ENCODE measurements around the gene CADPS.

Gene CADPS

DNA sequence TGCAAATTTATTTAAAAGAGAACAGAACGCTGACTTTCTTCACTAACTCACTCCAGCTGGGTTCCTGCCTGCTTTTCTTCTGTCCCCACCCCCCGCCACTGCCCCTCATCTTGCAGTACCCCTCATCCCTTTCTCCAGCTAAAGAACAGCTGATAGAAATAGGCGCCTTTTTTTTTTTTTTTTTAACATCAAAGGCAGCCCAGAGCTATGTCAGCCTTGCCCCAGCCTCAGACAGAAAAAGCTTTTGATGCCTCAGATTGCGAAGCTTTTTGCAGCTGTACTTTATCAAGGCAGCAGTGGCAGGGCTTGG, 1.8 kb downstream of the CADPS start:
- no peak for DNase-seq

DNA sequence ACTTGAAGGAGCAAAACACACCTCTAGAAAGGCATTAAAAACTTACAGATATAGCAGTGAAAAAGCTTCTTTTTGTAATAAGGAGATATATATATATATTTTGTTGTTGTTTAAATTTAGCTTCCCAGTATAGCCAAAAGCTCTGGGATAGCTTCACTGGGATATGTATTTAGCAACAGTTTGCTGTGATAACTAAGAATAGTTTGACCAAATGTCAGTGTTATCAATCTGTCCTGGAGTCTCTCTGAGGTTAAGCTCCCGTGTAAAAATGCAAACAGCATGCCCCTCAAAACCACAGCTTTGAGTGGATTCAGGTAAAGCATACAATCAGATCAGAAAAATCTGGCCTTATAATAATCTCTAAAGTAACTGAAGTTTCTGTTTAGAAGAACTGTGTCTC, 2.9 kb downstream of the CADPS start:
- DNase-seq, result no peak

DNA sequence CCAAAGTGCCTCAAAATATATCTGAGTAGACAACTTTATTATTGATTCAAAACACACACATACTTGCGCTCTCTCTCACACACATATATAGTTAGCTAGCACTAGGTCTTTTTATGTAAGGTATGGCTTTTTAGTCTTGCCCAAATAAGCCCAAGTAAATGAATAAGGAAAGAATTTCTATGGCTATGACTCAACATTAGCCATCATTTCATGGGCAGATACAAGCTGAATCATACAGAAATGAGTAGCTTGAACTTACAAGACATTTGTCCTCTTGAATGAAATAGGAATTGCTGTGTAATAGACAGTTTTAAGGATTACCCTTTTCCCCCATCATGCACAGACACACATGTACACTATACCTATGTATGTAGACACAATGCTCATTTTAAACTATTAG, 4.9 kb downstream of the CADPS start:
- DNase-seq, result no peak

DNA sequence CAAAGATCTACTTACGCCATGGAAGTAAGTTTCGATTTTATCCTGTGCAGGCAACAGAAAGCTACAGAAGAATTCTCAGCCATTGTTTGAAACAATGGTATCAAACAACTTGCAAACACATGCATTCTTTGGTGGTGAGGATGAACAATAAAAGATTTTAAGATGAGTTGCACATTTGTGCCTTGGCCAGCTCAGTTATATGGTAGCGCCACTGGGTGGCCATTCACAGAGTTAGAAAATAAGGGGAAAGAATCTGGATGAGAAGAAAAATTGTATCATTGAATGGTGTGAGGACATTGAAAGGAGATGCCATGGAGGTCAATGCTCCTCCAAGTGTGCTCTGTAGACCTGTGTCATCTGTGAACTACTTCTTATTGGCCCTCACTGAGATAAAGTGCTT, 11.6 kb downstream of the CADPS start:
- no peak for DNase-seq

DNA sequence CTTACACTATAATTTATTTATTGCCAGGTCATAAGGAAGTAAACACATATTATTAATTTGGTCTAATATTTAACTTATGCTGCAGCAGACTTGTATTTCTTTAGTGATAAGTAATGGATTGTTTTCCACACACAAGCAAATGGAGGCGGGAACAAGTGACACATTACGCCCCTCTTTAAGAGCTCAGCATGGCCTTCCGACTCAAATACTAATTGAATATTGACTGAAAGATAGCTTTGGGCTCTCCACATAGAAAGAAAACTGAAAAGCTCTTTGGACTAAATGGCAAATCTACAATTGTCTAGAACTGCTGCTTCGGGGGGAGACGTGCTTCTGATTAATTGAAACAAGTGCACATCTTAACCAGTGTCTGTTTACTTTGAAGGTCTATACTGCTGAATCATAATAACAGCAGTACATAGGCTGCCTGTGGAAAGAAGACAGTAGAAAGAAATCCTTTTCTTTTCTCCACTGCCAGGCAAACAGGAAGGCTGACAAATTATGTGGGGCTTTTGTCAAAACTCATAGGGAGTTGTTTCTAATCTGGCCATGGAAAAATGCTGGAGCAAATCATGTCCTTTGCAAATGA, 15.9 kb downstream of the CADPS start:
- no peak for DNase-seq

DNA sequence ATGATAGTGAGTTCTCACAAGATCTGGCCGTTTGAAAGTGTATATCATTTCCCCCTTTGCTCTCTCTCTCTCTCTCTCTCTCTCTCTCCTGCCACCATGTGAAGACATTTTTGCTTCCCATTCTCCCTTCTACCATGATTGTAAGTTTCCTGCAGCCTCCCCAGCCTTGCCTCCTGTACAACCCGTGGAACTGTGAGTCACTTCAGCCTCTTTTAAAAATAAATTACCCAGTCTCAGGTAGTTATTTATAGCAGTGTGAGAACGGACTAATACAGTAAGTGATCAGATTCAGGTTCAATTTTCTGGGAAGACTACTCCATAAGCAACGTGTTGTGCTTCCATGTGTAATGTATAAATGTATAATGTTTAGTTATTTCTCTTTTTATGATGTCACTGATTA, 29.2 kb downstream of the CADPS start:
- no peak for DNase-seq

DNA sequence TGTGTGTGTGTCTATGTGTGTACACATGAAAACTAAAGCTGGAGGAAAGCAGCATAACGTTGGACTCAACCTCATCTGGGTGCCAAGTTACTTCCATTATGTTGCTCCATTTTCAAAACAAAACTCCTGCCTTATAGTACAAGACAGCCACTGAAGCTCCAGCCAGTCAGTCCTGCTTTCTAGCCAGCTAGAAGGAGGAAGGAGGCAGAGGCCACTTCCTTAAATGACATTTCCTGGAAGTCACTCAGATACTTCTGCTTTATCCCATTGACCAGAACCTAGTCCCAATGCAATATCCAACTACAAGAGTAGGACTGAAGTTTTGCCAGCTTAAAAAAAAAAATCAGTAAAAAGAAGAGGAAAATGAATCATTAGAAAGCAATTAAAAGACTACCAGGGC, 31.7 kb downstream of the CADPS start:
- DNase-seq, result no peak

DNA sequence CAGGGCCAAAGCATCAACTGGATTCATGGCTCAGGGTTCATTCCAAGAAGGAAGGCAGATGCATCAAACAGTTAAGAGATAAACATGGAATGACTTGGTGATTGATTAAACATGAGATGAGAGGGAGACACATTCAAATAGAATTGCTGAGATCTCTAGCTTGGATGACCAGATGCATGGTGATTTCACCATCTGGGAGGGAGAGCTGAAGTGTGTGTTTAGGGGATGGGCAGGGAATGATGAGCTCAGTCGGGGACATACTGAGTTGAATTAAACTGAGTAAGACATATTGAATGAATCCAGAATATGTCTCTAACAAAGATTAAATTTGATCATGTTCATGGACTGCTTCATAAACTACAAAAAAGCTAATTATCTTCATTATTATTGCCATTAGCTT, 35.5 kb downstream of the CADPS start:
- DNase-seq, result no peak

DNA sequence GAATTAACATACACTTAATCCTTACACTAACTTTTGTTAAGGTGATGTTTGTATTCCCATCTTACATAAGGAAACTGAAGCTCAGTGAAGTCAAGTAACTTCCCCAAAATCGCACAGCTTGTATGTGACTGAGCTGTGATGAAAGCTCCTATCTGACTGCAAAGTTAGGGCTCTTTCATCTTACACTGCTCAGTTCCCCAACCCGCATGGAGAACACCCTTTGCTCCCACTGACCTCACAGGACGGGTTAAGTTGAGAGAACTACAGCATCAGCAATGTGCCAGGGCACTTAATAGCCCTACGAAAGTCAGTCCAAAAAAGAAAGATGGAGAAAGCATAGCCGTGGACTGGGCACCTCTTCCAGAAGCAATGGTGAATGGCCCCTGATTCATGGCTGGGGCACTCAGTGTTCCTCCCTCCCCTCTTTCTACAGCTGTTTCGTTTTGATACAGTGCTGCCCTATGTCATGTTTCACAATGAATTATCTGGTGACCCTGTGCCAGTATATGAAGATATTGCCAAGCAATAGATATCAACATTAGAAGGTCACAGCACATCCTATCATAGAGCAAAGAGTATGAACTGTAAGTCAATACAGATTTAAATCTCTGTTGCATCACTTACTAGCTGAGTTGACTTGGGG, 38.0 kb downstream of the CADPS start:
- no peak for DNase-seq

DNA sequence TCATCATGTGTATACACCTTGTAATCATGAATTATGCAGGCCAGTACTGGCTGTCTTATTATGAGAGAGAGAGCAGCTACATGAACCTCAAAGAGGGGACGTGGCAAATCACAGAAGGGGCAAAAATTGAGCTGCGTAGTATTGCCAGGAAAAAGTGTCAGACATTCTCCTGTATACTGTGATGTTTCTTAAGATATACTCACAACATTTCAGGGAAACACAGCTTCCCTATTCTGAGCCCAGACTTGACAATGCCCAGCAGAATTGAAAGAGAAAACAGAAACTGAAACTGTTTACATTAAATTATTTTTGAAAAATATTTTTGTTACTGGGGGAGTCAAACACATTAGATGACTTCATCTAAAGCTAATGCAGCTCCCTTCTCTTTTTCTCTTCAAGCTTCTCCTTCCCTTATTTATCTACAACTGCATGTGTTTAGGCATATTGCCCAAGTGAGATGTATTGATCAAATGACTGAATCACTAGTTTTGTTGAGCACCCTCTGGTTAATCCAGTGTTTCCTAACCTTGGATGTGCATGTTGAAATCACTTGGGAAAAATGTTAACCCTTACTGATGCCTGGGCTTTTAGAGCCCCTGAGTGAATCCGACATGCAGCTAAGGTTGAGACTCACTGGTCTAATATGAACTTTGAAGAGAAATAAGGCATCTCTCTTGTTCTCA, 39.5 kb downstream of the CADPS start:
- no peak for DNase-seq

DNA sequence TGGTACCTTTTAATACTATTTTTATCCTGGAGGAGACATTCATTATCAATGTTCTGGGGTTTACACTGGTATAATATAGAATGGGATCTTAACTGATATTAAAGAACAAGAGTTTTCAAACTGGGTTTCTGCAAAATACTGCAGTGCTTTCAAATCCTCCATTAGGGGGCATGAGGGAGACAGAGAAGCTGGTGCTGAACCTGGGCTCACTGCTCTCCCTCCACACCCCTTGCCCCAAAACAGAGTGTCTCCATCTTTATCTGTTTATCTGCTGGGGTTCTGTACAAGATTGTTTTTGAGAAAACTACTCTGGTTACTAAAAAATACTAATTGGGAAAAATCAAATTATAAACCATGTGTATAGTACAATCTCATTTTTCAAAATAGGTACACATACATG, 41.7 kb downstream of the CADPS start:
- DNase-seq, result no peak

DNA sequence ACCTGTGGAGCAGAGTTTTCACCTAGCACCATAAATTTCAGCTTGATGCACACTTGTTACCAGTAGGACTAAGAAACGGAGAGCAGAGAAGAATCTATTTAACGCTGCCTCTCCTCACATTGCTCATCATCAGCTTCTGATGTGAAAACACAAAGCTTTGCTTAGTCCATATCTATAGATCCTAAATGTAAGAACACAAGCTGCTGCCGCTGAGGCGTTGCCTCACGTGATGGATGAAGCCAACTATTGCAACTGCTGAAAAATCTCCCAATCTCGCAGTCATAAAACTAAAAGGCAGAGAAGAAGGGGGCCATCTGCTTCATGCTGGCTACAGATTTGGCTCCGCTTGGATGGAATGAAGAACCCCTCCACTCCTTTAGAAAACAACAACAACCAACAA, 42.7 kb downstream of the CADPS start:
- no peak for DNase-seq

DNA sequence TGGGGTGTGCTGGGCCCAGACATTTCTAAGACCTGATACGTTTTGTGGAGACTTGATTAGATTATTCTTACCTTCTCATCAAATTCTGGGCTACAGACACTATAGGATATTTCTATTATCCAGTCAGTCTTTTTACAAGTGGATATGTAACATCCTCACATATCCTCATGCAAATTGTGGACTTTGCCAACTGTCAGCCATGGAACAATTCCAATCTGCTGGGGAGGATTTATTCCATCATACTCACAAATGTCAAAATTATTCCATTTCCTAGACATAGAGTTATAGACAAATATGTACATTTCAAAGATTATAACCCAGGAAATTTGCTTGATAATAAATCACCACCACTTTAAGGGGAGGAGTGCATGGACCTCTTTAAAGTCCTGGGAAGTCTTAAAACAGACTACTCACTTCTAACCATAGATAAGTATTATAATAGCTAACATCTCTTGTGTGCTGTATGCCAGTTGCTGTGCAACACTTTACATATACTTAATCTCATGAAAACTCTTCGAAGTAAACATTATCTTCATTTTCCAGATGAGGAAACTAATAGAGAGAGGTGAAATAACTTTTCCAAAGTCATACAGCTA, 44.4 kb downstream of the CADPS start:
- no peak for DNase-seq

DNA sequence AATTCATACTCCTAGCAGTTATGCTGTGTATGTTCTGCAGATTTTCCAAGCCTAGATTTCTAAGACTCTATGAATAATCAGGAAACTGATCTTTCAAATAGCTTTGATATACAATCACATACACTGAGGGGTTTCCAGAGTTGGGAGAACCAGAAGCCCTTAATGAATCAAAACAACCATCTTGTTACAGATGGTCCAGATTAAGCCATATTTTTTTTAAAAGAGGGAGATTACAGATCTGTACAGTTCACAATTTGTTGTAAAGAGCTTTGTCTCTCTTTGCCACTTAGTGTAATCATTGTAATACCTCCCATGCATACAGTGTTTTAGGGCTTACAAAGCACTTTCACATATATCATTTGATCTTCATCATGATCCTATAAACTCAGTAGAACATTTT, 47.7 kb downstream of the CADPS start:
- DNase-seq, result no peak

DNA sequence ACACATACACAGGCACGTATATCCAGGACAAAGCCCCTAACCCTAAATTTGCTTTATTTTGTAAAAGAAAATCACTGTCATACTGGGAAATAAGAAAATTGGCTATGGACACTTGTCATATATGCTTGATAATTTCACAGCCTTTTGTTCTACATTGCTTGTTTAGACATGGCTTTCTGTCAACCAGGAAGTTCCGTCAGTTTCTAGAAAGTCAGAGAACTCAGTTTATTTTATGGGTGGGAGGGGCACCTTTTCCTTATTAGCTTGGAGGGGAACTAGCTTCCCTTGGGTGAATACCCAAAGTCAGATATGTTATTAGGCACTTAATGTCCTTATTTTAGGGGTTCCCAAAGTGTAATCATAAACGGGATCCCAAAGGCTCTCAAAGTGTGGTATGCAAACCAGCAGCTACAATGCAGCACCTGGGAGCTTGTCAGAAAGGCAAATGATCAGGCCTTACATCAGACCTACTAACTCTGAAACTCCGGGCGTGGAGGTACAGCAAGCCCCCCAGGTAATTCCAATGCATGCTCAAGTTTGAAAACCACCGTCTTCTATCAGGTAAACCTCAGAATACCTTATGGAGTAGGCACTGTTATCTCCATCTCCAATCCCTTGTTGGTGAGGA, 50.1 kb downstream of the CADPS start:
- no peak for DNase-seq

DNA sequence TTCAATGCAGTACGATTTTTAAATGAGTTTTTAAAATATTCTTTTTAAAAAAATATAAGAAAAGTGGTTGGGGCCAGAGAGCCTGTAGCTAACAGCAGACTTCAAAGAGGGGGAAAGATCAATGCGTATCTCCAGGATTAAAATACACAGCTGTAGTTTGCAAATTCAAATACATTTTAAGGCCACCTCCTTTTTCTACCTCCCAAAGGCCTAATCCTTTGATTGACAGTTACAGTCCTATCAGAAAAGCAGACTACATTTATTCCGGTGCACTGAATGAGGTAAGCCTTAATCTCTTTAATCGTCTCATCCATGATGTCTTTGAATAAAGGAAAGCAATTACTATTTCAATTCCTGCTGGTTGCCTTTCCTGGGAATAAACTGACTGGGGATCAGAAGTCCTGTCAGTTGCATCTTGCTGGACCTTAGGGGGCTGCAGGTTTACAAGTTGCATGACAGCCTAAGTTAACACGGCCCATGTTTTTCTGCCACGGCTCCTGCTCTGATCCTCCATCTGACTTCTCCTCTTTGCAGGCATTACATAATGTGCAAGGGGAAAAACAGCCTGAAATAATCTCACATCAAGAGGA, 51.7 kb downstream of the CADPS start:
- DNase-seq, result no peak

DNA sequence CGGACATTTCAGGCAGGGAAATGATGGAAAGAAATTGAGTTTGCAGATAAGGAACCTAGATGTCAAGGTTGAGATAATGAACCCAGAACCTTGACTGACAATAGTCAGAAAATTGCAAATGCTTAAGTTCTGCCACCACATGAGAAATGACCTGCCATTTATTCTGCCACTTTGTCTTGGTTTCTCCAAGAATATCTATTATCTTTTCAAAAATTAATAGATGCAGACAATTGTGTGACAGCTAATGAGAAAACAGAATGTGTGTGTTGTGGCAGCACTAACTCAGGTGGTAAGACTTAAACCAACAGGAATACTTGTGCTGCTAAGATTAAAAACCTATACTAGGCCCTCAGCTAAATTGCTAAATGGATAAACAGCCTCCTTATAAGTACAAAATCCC, 52.3 kb downstream of the CADPS start:
- no peak for DNase-seq

DNA sequence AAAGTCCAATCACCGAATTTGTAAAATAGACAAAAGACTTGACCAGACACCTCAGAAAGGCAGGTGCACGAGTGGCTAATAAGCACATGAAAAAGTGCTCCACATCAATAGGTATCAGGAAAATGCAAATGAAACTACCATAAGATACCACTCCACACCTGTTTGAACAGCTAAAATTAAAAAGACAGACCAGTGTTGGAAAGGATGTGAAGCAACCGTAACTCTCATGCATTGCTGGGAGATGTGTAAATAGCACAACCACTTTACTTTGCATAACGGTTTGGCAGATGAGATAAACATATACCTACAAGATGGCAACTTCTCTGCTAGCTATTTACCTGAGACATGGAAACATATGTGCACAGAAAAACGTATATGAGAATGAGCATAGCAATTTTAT, 56.9 kb downstream of the CADPS start:
- no peak for DNase-seq

DNA sequence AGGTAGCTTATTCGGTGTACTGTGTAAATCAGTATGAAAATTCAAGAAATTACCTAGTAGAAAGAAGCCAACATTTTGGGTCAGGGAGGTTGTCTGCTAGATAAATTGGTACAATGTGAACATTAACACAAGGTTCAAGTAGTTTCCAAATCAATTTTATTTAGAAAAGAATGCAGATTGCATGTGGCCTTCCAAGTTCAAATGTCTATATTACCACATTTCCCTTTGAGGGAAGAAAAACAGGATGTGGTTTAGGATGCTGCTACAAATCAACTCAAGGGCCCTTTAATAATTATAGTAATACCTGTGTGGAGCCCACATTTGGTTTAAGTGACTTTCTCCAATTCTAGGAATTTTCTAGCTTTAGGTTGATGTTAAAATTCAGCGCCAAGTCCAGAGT, 57.5 kb downstream of the CADPS start:
- no peak for DNase-seq

DNA sequence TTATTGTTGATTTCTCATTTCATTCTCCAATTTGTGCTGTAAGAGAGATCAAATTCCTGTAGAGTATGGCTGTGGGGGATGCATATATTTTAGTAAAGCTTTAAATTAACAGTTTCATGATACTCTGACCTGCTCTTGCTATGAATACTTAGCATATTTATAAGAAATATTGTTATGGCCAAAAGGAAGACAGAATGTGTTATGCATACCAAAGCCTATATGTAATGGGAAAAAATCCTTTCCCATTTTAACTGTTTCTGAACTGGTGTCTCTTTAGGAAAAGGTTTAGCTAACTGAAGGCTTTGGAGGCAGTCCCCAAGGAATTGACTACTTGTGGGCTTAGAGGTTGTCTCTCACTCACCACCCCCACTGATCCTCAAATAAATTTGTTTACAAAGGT, 59.2 kb downstream of the CADPS start:
- no peak for DNase-seq

DNA sequence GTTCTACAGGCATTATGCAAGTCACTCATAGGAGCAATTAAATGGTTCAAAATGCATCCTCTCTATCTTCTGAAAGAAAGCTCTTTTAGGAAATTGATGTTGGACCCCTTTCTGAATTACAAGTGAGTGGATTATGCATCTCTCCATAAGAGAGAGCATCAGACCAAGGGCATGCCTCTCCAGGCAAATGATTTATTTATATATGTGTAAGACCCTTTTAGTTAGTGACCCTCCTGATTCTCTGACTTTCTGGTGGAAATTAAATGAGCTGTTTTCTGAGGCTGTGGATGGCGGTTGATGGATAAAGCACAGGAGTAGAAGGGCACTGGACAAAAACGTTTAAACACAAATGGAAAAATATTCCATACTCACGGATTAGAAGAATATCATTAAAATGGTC, 62.6 kb downstream of the CADPS start:
- DNase-seq, result no peak

DNA sequence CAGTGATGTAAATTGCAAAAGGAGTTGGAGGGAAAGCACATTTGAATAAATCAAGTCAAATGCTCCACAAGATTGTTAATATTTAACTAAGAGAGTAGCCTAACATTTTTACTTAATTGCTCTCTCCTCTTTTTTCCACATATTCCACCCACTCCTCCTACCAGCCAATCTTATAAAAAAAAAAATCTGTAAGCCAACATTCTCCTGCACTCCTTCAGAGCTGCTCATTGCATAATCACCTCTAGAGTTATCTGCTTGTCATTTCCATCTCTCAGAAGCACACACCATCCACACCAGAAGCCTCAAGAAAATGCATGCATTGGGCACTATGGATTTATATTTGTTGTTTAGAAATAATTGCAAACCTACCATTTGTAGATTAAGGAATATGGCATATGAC, 64.1 kb downstream of the CADPS start:
- no peak for DNase-seq

DNA sequence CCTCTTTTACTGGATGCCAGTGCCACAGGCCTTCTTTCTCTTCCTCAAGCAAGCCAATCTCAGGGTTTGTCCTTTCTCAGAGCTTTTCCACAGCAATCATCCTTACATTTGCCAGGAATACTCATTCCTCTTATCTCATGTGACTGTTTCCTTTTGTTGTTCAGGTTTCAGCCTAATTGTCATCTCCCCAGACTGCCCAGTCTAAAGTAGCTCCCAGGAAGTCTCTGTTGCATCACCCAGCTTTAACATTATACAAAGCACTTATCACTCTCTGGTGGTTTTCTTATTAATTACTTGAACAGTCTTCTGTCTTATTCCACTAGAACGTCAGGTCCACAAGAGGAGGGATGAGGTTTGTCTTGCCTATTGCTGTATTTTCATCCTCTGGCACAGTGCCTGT, 65.8 kb downstream of the CADPS start:
- DNase-seq, result no peak

Measured in activated CD4-positive, alpha-beta T cell treated with anti-CD3 and anti-CD28 coated beads, Interleukin-2, amount 50 U/mL, for 1 hour (primary cell).